ENCODE measurements around the gene ADGRB3. TPM values are rescaled to one million over a fixed set of nuclear protein-coding genes. Genes with fewer than 3 reads are reported as not detected.

The ADGRB3 gene
- total RNA-seq, 4 donors from 2014 or later = 1.6 to 2.6 (median 1.8) TPM

GRCh38 chr6:69286331-69286730, 651.2 kb downstream of the ADGRB3 start:
- TF ChIP-seq, protein P1, sequence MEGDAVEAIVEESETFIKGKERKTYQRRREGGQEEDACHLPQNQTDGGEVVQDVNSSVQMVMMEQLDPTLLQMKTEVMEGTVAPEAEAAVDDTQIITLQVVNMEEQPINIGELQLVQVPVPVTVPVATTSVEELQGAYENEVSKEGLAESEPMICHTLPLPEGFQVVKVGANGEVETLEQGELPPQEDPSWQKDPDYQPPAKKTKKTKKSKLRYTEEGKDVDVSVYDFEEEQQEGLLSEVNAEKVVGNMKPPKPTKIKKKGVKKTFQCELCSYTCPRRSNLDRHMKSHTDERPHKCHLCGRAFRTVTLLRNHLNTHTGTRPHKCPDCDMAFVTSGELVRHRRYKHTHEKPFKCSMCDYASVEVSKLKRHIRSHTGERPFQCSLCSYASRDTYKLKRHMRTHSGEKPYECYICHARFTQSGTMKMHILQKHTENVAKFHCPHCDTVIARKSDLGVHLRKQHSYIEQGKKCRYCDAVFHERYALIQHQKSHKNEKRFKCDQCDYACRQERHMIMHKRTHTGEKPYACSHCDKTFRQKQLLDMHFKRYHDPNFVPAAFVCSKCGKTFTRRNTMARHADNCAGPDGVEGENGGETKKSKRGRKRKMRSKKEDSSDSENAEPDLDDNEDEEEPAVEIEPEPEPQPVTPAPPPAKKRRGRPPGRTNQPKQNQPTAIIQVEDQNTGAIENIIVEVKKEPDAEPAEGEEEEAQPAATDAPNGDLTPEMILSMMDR (IDR thresholded peaks at IDR 0.05; ENCODE audit: low read depth) = no peak

DNA sequence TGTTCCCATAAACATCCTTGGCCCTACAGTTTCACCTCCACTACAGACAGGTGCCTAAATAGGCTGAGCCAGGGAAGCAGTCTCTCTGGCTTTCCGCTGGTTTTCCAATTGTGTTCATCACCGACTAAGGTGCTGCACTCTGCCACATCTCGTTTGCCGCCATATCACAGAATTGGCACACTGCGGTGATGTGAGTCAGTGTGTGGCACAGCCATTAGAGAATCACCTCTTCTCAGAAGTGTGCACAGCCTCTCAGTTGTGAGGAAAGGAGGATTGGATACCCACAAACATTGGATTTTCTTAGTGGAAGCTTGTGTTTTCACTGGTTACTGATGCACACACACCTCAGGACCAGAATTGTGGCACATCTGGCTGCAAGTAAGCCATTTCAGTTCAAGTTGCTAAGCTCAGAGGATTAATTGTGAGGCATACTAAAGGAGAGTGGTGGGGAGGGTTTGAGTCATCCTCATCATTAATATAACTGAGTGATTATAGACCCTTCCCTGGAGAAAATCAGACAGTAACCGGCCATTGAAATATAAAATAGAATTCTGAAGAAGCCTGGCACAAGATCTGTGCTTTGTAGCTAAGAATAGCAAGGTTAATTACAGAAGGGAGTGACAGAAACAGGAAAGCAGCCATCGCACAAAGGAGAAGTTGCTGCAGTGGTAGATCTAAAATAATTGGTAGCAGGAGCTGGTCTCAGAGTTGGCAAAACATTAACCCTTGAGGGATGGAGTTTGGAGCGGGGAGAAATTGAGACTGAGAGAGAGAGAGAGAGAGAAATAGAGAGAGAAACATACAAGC, 654.8 kb downstream of the ADGRB3 start:
- TF ChIP-seq, protein P1 (IDR thresholded peaks at IDR 0.05; ENCODE audit: low read depth) = no peak

DNA sequence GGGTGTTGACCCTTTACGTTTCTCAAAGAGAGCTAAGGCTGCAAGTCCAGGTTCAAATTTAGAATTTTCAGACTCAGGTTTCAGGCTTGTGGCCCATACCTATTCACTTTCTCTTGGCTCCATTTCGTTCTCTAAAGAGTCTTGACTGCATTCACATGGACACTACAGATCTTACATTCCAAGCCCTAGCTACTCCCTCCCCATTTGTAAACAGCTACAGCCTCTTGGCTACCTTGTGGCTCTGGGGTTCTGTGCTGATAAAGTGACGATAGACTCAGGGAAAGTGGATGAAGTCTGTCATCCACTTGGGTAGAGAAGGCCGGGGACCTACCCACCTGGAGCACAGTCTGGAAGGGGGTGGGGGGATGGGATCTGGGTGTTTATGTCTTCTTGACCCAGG, 658.4 kb downstream of the ADGRB3 start:
- TF ChIP-seq, protein P1 (IDR thresholded peaks at IDR 0.05; ENCODE audit: low read depth) = no peak

DNA sequence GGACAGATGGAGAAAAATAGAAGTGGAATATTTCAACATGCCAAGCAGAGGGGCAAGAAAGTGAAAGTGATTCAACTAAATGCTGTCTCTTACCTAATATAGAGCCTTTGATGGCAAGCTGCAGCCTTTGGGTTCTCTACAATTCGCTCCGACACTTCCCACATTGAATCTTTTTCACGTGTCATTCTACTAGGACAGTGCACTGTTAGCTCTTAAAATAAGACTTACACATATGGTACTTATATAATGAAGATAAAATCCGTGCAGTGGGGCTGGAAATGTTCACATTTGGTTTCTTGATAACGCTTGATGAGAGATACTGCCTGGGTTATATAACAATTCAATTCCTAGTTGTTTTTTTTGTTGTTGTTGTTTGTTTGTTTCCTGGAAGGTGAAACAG, 659.3 kb downstream of the ADGRB3 start:
- TF ChIP-seq, protein P1 (IDR thresholded peaks at IDR 0.05; ENCODE audit: low read depth) = no peak

DNA sequence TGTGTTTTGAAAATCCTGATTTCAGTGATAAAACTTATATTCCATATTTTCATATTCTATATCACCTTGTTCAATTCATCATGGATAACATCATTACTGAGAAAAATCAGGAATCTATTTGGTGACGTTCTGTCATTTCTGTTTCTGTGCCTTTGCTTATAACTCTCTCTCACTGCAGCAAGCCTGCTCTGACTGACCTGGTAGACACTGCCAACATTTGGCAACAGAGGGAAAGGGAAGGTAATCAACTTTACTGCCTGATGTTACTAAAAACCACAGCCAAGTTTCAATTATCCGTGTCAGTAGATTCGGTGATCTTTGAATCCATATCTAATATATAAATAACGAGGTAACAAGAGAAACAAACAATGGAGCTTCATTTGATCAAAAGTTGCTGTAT, 659.8 kb downstream of the ADGRB3 start:
- TF ChIP-seq, protein P1 (IDR thresholded peaks at IDR 0.05; ENCODE audit: low read depth) = no peak

DNA sequence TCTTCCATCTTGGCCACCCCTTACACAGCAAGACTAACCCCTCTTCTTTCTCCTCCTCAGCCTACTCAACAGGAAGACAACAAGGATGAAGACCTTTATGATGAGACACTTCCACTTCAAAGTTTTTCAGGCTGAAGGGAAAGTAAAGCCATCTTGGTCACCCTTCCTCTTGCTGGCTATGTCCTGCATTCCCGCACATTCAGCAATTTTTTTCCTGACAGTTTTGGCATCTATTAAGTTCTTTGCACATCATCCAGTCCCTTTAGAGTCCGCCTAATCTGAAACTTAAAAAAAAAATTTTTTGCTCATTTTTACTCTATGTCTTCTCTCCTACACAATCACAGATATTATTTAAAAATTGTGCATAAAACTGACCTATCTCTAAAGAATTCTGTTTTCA, 668.3 kb downstream of the ADGRB3 start:
- TF ChIP-seq, protein P1 (IDR thresholded peaks at IDR 0.05; ENCODE audit: low read depth) = no peak

GRCh38 chr6:69305456-69305855, 670.4 kb downstream of the ADGRB3 start:
- TF ChIP-seq, protein P1 (IDR thresholded peaks at IDR 0.05; ENCODE audit: low read depth) = no peak

All from subcutaneous adipose tissue (tissue), 4 donors.